ENCODE measurements around the gene RGS7.
"Not testable (repeated sequence)": the region's sequence is repeated elsewhere in the genome, so short reads cannot be mapped to it uniquely, and the experiment has no call there.

Gene RGS7

DNA sequence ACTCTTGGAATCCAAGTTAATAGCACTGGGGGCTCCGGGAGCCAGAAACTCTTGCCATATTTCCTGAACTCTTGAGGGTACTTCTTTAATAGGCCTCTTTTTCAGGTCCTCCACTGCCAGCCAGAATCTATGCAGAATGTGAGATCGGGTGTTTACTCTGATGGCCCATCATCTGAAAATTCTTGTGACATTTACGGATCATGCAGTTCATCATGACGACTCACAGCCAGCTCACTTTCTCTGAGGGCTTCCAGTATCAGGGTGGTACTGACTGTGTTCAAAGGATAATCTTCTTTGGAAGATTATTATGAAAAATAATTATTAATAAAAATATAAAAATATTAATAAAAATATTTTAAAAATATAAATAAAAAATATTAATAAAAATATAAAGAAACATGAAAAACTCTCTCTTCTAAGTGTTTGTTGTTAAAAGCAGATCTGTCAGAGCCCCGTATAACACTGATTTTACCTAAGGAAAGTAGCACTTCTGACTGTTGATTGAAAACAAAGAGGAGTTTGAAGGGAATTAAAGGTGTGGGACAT is 550.7 kb downstream of the RGS7 start:
- DNase-seq, result no peak
- intact Hi-C loops (cut with DNase I), result no loop called here

DNA sequence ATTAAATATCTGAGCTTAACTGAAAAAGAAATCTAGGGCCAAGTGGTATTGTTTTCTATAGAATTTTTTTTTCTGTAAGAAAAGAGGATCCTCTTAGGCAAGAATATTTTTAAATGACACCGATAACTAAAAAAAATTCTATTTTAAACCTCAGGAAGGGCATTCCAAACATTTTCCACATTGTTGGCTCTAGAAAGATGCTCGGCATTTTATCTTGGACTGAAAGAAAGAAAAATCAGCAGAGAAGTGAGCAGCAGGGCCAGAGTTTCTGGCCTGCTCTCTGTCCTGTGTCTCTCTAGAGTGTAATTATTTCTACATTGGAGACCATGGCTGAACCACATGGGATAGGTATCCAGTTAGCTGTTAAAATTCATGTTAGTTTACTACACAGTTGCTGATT is 552.5 kb downstream of the RGS7 start:
- intact Hi-C loops (cut with DNase I), result no loop called here
- no peak for DNase-seq

DNA sequence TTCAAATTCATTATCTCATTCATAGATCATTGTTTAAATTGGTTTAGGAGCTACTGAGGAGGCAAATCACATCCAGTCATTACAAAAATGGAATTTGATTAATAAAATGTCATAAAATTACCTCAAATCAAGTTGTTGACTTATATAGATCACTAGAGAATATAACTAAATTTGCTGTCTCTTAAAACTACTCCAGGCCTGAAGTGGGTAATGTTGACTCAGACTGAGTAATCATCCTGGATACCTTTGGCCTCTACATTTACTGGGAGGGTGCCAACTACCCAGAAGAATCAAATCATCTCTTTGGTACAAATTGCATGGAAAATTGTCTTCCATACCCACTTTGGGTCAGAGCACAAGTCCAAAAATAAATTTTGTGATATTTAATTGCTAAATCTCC is 553.9 kb downstream of the RGS7 start:
- no peak for DNase-seq

DNA sequence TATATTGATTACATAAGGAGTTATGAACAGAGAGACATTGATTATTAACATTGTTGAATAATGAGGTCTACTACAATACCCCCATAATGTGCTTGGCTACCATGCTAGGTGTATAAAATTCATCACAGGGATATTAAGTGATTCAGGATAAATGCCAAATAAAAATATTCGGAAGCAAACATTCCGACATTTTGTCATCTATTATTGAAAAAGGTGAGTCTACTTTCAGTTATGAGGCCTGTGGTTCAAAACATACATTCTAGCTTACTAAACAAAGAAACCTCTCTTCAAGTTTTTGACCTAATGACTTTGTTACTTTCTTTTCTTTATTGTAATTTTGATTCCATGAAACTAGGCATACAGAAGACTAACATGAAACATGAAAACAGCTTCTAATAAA is 554.7 kb downstream of the RGS7 start:
- DNase-seq, result no peak
- intact Hi-C loops (cut with DNase I), result no loop called here

More for the DNA sequence above, 553.9 kb downstream of the RGS7 start:
- intact Hi-C loops (cut with DNase I), result no loop called here

GRCh38 chr1:240801442-240801841 is 555.6 kb downstream of the RGS7 start:
- intact Hi-C loops (cut with DNase I), result no loop called here
- DNase-seq, result no peak

DNA sequence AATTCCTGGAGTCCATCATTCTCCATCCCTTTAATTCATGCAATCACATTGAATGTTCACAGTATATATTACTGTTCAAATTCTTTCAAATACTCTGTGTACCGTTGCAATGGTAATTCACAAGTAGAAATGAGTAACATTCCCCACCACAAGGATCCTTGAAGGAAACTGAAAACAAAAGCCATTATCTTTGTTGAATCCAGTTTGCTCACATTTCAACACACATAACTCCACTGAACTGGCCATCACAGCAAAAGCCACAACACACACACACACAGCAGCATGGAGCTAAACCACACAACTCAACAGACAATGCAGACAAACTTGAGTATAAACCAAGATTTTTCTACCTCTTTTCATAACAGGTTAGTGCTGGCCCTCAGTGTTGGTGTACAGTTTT is 556.7 kb downstream of the RGS7 start:
- intact Hi-C loops (cut with DNase I), result no loop called here
- DNase-seq, result no peak

GRCh38 chr1:240797050-240797449 is 560.0 kb downstream of the RGS7 start:
- intact Hi-C loops (cut with DNase I), result no loop called here
- DNase-seq, result no peak

GRCh38 chr1:240794046-240794843 is 562.8 kb downstream of the RGS7 start:
- intact Hi-C loops (cut with DNase I), result no loop called here

GRCh38 chr1:240792915-240793529 is 564.0 kb downstream of the RGS7 start:
- intact Hi-C loops (cut with DNase I), result no loop called here
- no peak for DNase-seq

More at GRCh38 chr1:240794046-240794843, 562.8 kb downstream of the RGS7 start:
- no peak for DNase-seq

DNA sequence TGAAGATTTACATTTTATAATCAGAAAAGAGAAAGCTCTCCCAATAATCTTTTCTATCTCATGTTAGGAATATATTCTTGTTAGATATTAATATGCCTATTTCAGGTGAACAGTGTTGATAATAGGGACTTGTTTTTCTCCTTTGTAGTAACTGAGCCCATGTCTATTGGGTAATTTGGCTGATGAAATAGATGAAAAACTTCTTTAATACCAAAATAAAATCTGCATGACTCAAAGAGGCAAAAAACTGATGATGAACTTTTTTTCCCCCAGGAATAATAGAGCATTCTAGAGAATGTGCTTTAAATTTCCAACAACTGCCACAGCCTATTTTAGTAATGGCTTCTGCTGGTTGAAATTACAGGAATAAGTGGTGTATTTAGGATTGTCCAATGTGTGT is 566.1 kb downstream of the RGS7 start:
- no peak for DNase-seq
- intact Hi-C loops (cut with DNase I), result no loop called here

DNA sequence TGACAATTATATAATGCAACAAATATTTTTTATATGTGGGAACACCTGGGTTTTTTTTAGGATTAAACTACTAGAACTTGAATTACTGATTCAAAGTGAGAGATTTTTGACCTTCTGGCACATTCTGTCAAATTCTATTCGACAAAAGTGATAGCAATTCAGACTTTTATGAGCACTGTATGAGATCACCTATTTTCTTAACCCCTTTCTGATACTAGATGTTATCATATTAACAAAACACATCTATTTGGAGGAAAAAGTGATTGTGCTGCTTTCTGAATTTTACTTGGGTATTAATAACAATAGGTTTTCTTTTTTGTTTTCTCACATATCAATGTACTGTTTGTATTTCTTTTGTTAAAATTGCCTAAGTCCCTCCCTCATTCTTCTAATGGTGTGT is 570.1 kb downstream of the RGS7 start:
- intact Hi-C loops (cut with DNase I), result no loop called here
- DNase-seq, result no peak

GRCh38 chr1:240784776-240785175 is 572.2 kb downstream of the RGS7 start:
- DNase-seq, result no peak
- intact Hi-C loops (cut with DNase I), result no loop called here

GRCh38 chr1:240783728-240784137 is 573.3 kb downstream of the RGS7 start:
- DNase-seq; intact Hi-C loops (cut with DNase I): not testable (repeated sequence)

DNA sequence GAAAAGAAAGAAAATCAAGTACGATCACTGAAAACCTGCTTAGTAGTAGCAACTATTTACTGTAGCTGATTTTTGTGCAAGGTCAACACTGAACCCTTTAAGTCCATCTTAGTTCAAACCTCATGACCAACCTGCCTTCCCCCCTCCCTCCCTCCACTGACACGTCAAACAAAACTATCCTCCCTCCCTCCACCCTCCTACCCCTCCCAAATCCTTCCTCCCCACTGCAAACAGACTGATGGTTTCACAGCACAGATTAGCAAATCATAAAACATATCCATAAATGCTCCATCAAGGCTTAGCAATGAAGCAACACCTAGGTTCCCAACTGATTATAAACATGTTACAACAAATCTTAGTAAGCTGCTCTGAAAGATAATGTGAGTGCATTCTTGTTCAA is 580.8 kb downstream of the RGS7 start:
- DNase-seq, result no peak
- intact Hi-C loops (cut with DNase I), result no loop called here

DNA sequence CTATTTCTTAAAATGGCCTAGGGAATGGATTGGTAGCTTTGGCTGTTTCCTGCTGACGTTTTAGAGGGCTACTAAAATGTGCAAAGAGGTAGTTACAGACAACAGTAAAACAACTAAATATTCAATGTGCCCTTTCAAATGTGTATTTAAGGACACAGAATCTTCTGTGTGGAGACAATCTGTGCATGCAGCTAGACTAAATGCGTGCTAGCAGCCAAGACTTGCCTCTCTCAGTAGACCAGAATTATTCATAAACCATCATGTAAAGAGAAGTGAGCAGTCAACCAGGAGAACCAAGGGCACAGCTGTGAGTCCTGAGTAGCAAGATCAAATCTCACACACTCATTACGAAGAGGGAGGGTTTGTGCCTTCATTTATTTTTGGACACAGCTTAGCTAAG is 584.9 kb downstream of the RGS7 start:
- no peak for DNase-seq
- intact Hi-C loops (cut with DNase I), result no loop called here

DNA sequence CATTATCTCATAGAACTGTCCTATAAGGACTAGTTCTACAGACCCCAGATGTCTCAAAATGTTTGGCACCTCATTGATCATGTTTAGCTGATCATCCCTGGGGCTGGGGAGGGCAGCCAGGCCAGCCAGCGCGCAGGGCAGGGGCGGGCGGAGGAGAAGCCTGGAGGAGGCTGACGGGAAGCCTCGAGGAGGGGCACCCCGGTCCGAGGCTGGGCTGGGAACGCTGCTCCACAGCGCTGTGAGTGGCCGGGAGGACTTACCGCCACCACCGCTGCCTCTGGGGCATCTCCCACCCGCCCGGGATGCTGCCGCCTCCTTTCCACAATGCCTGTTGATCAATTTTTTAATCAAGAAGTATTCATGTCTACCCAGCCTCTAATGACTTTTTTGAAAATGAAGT is 585.6 kb downstream of the RGS7 start:
- intact Hi-C loops (cut with DNase I), result no loop called here
- DNase-seq, result peak in 2 of 10 donors; percentile 69 to 78

DNA sequence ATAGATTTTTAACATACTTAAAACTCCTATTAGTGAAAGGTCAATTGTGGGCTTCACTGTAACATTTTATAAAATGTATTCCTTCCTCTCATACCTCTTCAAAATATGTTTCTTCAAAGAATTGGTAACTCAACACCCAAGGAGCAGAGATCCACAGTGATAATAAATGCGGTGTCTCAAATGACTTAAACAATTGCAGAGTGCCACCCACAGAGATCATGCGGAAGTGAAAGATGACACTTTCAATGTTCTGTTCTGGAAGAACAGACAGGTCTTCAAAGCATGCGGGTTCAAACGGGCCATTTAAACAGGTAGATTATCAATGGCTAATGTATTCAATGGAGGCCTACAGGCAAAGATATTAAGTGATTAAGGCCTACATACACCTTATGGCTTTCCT is 588.0 kb downstream of the RGS7 start:
- intact Hi-C loops (cut with DNase I), result no loop called here

DNA sequence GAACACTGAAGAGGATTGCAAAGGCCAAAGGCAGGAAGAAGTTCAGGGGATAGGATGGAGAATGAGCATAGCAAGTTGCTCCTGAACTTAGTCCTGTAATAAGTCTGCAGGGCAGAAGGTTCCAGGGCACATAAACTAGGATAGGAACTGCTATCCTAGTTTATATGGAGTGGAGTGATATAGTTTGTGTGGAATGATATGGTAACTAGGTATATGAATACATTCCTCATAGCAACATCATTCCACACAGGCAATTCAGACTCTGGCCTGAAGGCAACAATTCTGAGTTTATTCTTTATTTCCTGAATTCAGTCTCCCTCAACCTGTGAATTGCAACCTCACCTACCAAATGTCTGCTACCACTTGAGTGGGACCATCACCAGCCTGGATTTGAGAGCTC is 590.2 kb downstream of the RGS7 start:
- DNase-seq, result no peak
- intact Hi-C loops (cut with DNase I), result no loop called here

More for the DNA sequence above, 588.0 kb downstream of the RGS7 start:
- no peak for DNase-seq

DNA sequence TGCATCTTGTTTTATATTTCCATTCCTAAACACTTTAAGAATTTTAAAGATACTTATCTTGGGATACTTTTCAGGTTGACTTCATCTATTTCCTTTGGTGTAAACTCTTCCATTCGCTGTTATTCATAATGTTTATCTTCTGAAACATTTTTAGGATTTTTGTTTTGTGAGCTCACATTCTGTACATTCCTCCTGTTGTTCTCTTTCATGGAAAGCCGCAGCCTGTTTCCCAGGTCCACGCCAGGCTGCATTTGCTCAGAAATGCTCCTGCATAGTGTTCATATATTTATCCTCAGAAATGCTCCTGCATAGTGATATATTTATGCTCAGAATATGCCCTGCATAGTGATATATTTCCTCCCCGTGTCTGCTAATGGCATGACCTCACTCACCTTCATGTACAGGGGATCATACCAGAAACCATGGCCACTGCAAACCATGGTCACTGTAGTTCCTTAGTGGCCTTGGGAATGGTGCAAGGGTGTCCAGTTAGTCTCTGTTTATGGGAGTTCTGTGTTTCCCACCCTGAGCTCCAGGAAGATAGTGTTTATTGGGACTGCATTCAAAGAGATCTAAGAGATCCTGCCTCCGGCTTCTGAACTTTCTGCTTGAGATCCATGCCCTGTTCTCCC is 591.2 kb downstream of the RGS7 start:
- intact Hi-C loops (cut with DNase I), result no loop called here
- DNase-seq, result no peak

- no peak for DNase-seq
Measured at GRCh38 chr1:240763771-240764170, 593.2 kb downstream of the RGS7 start.

GRCh38 chr1:240763095-240763494 is 593.9 kb downstream of the RGS7 start:
- DNase-seq; intact Hi-C loops (cut with DNase I): not testable (repeated sequence)

More at GRCh38 chr1:240763771-240764170, 593.2 kb downstream of the RGS7 start:
- intact Hi-C loops (cut with DNase I), result no loop called here

Data from posterior cingulate gyrus (tissue), 11 donors.